Psoas muscle (tissue), 8 donors: ENCODE results near the gene POLDIP3. TPM values are rescaled to one million over a fixed set of nuclear protein-coding genes. Genes with fewer than 3 reads are reported as not detected.
"Not testable (repeated sequence)": the region's sequence is repeated elsewhere in the genome, so short reads cannot be mapped to it uniquely, and the experiment has no call there.

Experiments used
- ATAC-seq, 4 donors: fragments of 200-7000 bp; cut with Tn5 transposase; one replicate each; pipeline ENCODE4 v1.9.1; 2020; ENCODE audit warnings: moderate library complexity in 3 of 4, mild to moderate bottlenecking in 2 of 4
- DNase-seq, 2 donors: peaks; one replicate each; pipeline ENCODE4 v3.0.0-alpha.2; 2020
- H3K27ac ChIP-seq: fragments of 200-600 bp; one replicate; pipeline ENCODE4 v1.8.0; 2022
- H3K27me3 ChIP-seq, 3 donors: fragments of 200-600 bp in 1 of 3; one replicate each; pipeline versions ENCODE4 v1.6.1 to v1.8.0; 2013 to 2022; ENCODE audit warnings: low read length in 2 of 3, mild to moderate bottlenecking in 2 of 3, moderate library complexity in 1 of 3; ENCODE audit not compliant: insufficient read depth in 3 of 3
- H3K36me3 ChIP-seq, 2 donors: fragments of 200-600 bp in 1 of 2; one replicate each; pipeline versions ENCODE4 v1.6.1 to v1.8.0; 2013 to 2022; ENCODE audit warnings: low read depth in 1 of 2, mild to moderate bottlenecking in 1 of 2, moderate library complexity in 1 of 2; ENCODE audit not compliant: insufficient read depth in 1 of 2
- H3K4me1 ChIP-seq: fragments of 200-600 bp; one replicate; pipeline ENCODE4 v1.8.0; 2022
- H3K4me3 ChIP-seq: fragments of 200-600 bp; one replicate; pipeline ENCODE4 v1.8.0; 2022; ENCODE audit warnings: mild to moderate bottlenecking
- H3K9me3 ChIP-seq: fragments of 200-600 bp; one replicate; pipeline ENCODE4 v1.8.0; 2022
- CTCF ChIP-seq: fragments of 200-600 bp; IDR thresholded peaks from one replicate; pipeline ENCODE4 v1.8.0; 2022; ENCODE audit warnings: antibody characterized with exemption
- WGBS, 3 donors: extraction: QIAGEN DNeasy Blood & Tissue Kit; methylation state at CpG; one replicate each; pipeline versions ENCODE4 v1.1.6 to v1.1.7; 2013; 5-methylcytosine and 5-hydroxymethylcytosine counted together
- intact Hi-C, 2 donors: fragments of 100-400 bp; cut with DNase I; formaldehyde crosslinking; loops; one replicate each; pipeline versions ENCODE4 v1.11.0 to v1.14.2; 2022
- polyA plus RNA-seq, 3 donors: library from polyadenylated mRNA; stranded (reverse); fragments of 200-250 nt; gene quantifications; one replicate each; pipeline ENCODE4 v1.2.3, GENCODE V29; 2013
- total RNA-seq, 4 donors: library from RNA; stranded (reverse); fragmentation: NEBNext Ultra II Directional in 2 of 4; extraction: Animal tissue kit (Norgen Biotek cat#: 25700) in 2 of 4; gene quantifications; one replicate each; pipeline versions ENCODE4 v1.2.1 to v1.2.4, GENCODE V29; 2021 to 2023
- donor health status: healthy with polysubstance abuse.
- donor health status: DM: no; HTN: no; CAD: no; lungs with moderate emphysema.
- donor health status: Bipolar disorder and iron deficiency.
- donor health status: healthy.
- donor health status: DM: yes; HTN: yes; CAD: no.
- donor health status: DM: no; HTN: no; CAD: no.
- donor health status: DM: no; HTN: no; CAD: no.
- donor health status: DM: yes; HTN: yes; CAD: no.

Gene POLDIP3
- total and polyA plus RNA-seq, 7 donors, result 25.0 to 47.1 (median 32.6) TPM

GRCh38 chr22:42536634-42537033 is 78.0 kb downstream of the POLDIP3 start:
- H3K9me3 ChIP-seq, DNase-seq, H3K4me3 ChIP-seq, ATAC-seq, H3K4me1 ChIP-seq, H3K36me3 ChIP-seq, H3K27ac ChIP-seq, H3K27me3 ChIP-seq, intact Hi-C loops: not testable (repeated sequence)
- 90 to 94% (median 94%) methylated on average over 18 of the region's 18 CpGs for WGBS, 3 donors

- TF ChIP-seq CTCF, result no peak
- no peak for DNase-seq
- Histone ChIP-seq H3K27ac (no peak overlapping the region), H3K9me3 (no peaks in the 10 kb centered on the region), H3K36me3 (no peaks in the 10 kb centered on the region), H3K27me3 (no peaks in the 10 kb centered on the region), H3K4me3 (no peak overlapping the region), H3K4me1 (peaks cover 4% of the 10 kb centered on the region)
- WGBS, 3 donors, result 91 to 92% (median 91%) methylated on average over 7 of the region's 7 CpGs
- no peak for ATAC-seq
- intact Hi-C loops, result no loop called here
Observed at GRCh38 chr22:42536166-42536565, 78.5 kb downstream of the POLDIP3 start.

DNA sequence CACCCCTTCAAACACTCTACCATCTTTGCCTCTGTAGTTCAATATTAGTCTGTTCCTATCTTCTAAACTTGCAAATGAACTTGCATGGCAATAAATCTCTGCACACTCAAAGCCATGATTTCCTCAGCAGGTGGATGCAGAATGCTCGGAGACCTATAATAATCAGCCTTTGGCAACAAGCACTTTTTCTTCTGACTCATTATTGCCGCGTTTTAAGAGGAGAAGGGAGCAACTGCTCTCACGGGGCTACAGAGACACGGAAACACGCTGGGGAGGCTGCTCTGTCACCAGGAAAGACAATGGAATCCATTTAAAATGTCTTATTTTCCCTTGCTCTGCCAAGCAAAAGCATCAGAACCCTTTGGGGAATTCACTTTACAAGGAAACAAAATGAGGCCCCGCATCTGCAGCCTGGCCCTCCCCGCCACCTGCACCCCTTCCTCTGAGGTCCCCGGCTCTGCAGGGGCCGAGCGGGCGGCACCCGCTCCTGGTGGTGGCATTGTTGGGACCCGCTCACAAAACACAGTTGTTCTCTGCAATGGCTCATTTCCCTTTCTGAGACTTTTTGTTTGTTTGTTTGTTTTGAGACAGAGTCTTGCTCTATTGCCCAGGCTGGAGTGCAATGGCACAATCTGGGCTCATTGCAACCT is 79.5 kb downstream of the POLDIP3 start:
- H3K36me3 ChIP-seq, H3K9me3 ChIP-seq, H3K27me3 ChIP-seq, H3K4me1 ChIP-seq, intact Hi-C loops, H3K27ac ChIP-seq, H3K4me3 ChIP-seq, ATAC-seq, DNase-seq: not testable (repeated sequence)
- 41 to 61% (median 43%) methylated on average over 2 to 4 of the region's 14 CpGs for WGBS, 3 donors

Other genes starting within 250 kb of the POLDIP3 start
- 1 to 10 TPM in 1 of 4 donors, under 1 TPM in 3; 0.30 to 1.1 (median 0.53) TPM for gene NFAM1, start 182.5 kb downstream of the POLDIP3 start, total RNA-seq
- under 1 TPM; 0.08 to 0.16 (median 0.16) TPM for gene NFAM1, start 182.5 kb downstream of the POLDIP3 start, polyA plus RNA-seq
- gene RRP7A, start 95.1 kb downstream of the POLDIP3 start, total RNA-seq, result 10 to 100 TPM; 31.8 to 34.1 (median 32.3) TPM
- gene RRP7A, start 95.1 kb downstream of the POLDIP3 start, polyA plus RNA-seq, result 10 to 100 TPM in 2 of 3 donors, 1 to 10 TPM in 1; 5.7 to 34.8 (median 23.7) TPM
- gene SERHL2, start 60.9 kb downstream of the POLDIP3 start, total RNA-seq, result 1 to 10 TPM in 2 of 4 donors, under 1 TPM in 2; 0.82 to 1.6 (median 0.97) TPM
- 1 to 10 TPM in 2 of 3 donors, under 1 TPM in 1; 0.96 to 1.5 (median 1.1) TPM for gene SERHL2, start 60.9 kb downstream of the POLDIP3 start, polyA plus RNA-seq
- gene ATP5MGL, start 25.7 kb upstream of the POLDIP3 start, total RNA-seq, result under 1 TPM in 3 of 4 donors, not detected in 1; 0.50 to 0.57 (median 0.55) TPM
- under 1 TPM in 1 of 3 donors, not detected in 2; 0.04 TPM for gene ATP5MGL, start 25.7 kb upstream of the POLDIP3 start, polyA plus RNA-seq
- 100 to 1,000 TPM; 120 to 208 (median 176) TPM for gene CYB5R3, start 34.5 kb upstream of the POLDIP3 start, total RNA-seq
- gene CYB5R3, start 34.5 kb upstream of the POLDIP3 start, polyA plus RNA-seq, result 100 to 1,000 TPM; 130 to 230 (median 162) TPM
- gene A4GALT, start 106.0 kb upstream of the POLDIP3 start, total RNA-seq, result 10 to 100 TPM; 11.2 to 28.8 (median 18.3) TPM
- gene A4GALT, start 106.0 kb upstream of the POLDIP3 start, polyA plus RNA-seq, result 10 to 100 TPM in 2 of 3 donors, 1 to 10 TPM in 1; 6.5 to 24.7 (median 13.0) TPM
- gene ARFGAP3, start 242.4 kb upstream of the POLDIP3 start, total RNA-seq, result 10 to 100 TPM; 19.7 to 36.1 (median 25.8) TPM
- 10 to 100 TPM; 18.4 to 25.0 (median 20.1) TPM for gene ARFGAP3, start 242.4 kb upstream of the POLDIP3 start, polyA plus RNA-seq